GM18520 (cell line): ENCODE data around the gene CLTA.

Experiments
- ATAC-seq: cut with Tn5 transposase; IDR thresholded peaks from one replicate; pipeline ENCODE4 v1.9.1; 2021; ENCODE audit not compliant: unreplicated experiment

CLTA gene, protein sequence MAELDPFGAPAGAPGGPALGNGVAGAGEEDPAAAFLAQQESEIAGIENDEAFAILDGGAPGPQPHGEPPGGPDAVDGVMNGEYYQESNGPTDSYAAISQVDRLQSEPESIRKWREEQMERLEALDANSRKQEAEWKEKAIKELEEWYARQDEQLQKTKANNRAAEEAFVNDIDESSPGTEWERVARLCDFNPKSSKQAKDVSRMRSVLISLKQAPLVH

DNA sequence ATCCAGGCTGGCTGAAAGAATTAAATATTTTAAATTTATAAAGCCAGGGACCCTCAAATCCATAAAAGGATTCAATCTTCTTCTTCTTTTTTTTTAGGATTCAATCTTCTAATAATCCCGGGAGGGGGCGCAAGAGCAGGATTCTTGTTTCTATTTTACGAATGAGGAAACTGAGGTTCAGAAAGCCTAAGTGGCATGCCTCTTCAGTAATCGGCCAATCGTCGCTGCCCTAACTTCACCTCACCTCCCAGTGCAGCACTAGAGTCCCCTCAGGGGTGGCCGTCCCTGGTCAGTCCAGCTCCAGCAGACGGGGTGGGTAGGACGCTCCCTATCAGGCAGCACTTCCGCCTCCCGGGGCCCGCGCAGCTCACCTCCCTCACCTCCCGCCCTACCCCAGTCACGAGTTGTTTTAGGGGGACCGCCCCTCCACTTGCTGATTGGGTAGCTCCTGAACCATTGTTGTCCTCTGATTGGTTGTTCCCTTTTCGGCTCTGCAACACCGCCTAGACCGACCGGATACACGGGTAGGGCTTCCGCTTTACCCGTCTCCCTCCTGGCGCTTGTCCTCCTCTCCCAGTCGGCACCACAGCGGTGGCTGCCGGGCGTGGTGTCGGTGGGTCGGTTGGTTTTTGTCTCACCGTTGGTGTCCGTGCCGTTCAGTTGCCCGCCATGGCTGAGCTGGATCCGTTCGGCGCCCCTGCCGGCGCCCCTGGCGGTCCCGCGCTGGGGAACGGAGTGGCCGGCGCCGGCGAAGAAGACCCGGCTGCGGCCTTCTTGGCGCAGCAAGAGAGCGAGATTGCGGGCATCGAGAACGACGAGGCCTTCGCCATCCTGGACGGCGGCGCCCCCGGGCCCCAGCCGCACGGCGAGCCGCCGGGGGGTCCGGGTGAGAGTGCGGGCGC is at the start of gene CLTA:
CLTA (plus strand) TSS at position 534 of the 902 bp plus-strand sequence; CDS start at position 670, 136 bp downstream.
- ATAC-seq: peak; percentile 97

DNA sequence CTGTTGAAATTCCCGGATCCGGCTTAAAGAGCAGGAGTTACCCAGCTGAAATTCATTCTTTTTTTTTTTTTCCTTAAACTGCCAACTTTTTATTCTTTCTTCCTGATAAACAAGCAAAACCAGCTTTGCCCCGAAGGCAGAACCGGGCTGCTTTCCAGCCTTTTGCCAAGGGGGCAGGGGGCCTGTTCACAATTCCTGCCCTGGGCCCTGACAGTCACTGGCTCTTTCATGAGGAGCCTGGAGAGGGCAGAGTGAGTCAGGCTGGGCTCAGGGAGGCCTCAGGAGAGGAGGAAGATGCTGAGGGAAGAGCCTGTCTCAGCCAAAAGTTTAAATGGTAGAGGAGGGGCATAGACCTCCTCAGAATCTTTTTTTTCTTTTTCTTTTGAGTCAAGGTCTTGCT is 49.4 kb upstream of the CLTA start:
- ATAC-seq: no peak

DNA sequence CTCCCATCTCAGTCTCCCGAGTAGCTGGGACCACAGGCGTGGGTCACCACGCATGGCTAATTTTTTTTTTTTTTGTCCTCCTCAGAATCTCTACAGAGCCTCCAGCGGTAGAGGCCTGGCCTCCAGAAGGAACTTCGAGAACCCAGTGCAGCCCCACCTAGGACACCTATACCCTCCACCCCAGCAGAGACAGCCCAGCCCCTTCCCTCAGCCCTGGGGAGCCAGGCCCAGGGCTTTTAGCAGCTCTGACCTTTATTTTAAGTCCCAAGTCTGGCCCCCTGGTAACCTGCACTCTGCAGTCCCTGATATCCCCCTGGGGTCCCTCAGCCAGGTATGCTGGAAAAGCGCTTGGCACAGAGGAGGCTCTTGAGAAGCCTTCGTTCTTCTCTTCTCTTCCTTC is 49.0 kb upstream of the CLTA start:
- no peak for ATAC-seq

DNA sequence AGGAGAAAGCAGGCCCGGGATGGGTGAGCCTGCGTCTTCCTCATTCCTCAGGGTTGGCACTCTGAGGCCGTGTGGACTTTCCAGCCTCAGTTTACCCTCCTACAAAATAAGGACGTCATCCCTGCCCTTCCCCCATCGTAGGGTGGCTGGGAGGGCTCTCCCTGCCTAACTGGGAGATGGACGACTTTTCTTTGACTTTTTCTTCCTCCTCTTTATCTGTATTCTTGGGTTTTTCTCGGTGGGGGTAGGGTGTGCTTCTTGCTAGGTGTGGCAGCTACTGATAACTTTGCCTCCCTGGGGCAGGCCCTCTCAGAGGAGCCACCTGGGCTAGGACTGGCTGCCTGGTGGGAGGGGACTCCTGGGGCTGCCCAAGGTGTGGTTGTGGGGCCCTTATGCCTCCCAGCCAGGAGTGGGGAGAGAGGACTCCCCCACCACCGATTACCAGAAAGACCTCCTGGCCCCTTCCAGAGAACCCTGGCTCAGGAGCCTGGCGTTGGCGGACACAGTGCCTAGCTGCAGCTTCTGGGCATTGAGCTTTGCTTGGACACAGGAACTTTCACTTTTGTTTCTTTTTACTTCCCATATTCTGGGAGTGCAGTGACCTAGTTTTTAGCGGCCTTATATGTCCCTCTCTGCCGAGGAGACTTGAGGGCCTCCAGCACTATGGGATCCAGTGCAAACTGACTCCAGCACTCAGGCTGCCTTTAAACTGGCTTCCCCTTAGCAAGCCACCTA is 48.0 kb upstream of the CLTA start:
- ATAC-seq: no peak

DNA sequence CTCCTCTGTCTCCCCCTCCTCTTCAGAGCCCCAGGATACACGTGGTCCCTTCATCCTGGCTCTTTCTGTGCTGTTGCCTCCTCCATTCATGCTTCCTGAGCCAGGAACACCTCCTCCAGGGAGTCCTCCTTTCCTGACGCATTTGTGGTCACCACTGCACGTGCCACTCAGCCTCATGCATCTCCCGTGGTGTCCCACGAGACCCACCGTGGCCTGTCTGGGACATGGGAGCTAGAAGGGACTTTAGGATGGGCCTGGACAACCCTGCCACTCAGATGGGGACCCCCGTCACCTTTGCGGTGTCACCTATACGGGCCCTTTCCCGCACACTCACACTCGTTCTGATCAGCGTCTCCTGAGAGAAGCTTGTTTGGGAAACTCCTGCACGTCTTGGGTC is 47.5 kb upstream of the CLTA start:
- ATAC-seq: no peak

DNA sequence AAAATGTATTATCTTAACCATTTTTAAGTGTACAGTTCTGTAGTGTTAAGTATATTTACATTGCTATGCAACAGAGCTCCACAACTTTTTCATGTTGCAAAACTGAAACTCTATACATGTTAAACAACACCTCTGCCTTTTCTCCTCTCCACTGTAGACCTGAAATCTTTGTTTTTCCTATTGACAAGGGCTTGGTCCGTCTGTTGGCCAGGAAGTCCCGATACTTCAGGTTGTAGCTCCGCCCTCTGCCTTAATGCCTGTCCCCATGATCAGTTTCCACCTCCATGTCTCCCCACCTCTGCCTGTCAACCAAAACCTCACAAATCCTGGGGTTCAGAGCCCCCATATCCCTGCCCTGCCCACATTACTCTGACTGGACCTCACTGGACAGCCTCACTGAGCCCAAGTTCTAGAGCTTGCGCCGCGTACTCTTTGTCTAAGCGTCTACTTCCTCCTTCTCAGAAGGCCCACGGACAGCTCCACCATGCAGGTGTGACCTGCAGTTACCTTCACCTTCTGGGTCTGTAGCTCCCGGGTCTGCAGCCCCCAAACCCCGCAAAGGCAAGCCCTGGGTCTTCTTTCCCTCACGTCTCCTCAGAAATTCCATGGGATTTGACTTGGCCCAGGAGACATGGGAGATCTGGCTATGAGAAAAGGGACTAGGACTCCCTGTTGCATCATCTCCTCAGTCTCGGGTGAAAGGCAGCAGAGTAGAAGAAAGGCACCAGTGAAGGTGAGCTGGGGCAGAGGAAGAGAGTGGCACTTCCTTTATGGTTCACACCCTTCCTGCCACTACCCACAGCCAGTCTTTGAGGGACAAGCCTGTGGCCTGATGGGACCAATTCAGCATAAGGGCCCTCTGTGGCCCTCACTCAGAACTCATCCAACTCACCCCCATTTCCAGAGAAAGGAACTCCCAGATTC is 46.1 kb upstream of the CLTA start:
- ATAC-seq: no peak

DNA sequence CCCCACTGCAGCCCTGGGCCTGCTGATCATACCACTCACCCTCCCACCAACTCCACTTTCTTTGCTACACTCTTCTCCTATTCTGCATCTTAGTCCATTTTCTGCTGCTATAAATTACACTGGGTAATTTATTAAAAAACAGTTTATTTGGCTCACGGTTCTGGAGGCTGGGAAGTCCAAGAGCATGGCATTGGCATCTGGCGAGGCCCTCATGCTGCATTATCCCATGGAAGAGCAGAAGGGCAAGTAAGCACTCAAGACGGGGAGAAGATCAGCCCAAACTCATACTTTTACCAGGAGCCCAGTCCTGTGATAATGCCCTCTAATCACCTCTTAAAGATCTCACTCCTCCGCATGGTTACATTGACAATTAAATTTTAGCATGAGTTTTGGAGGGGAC is 44.8 kb upstream of the CLTA start:
- no peak for ATAC-seq

DNA sequence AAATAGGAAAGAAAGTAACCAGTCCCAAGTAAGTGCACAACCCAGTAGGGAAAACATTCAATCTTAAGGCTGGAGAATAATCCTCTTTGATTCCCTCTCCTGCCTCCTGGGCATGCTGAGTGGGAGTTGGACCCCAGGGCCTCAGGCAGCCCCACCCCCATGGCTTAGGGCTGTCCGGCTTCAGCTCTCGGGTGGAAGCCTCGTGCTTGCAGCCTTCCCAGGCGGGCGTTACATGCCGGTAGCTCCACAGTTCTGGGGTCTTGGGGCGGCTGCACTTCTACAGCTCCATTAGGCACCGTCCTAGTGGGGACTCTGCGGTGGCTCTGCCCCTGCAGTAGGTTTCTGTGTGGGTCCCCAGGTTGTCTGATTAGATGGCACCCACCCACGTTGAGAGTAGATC is 44.1 kb upstream of the CLTA start:
- no peak for ATAC-seq

DNA sequence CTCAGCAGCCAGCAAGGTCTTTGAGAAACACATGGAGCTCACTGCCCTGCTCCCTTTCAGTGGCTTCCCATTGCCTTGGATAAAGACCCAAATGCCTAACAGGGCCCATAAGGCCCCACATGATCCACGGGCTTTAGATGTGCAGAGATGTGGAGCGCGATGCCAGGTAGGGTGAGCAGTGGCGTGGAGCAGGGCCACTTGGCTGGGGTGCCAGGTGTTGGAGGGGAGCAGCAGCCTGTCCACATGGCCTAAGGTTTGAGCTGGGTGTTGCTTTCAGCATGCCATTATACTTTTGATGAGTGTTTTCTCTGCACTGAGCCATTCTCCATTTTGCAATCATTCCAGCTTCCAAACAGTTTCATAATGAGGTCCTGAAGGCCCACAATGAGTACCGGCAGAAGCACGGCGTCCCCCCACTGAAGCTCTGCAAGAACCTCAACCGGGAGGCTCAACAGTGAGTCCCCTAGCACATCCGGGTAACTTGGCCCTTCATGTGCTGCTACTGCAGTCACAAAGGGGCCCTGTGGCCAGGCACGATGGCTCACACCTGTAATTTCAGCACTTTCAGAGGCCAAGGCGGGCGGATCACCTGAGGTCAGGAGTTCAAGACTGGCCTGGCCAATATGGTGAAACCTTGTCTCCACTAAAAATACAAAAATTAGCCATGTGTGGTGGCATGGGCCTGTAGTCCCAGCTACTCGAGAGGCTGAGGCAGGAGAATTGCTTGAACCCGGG is 43.1 kb upstream of the CLTA start:
- ATAC-seq: no peak

DNA sequence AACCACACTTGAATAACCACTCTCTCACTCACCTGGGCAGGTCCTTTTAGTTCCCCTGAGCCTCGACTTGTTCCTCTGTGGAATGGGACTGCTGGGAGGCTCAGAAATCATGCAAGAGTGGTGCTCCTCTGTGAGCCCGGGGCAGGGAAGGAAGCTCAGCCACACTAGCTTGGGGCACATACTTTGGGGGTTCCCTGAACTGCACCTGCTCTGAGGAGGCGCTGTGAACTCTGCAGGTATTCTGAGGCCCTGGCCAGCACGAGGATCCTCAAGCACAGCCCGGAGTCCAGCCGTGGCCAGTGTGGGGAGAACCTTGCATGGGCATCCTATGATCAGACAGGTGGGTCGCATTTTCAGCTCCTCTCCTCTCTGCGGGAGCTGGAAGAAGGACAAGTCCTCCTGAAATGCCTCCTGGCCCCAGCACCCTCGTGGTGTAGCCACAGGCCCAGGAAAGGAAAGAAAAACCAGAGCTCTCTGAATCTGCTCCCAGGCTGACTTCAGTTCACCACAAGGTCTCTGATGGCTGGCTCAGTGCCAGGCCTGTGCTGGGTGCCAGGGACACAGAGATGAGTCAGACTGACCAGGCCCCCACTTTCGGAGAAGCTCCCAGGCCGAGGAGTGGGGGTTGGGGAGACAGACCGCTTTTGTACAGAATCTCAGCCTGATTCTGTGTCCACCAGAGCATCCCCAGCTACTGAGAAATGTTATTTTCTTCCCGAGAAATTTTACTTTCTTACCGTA is 42.2 kb upstream of the CLTA start:
- no peak for ATAC-seq

DNA sequence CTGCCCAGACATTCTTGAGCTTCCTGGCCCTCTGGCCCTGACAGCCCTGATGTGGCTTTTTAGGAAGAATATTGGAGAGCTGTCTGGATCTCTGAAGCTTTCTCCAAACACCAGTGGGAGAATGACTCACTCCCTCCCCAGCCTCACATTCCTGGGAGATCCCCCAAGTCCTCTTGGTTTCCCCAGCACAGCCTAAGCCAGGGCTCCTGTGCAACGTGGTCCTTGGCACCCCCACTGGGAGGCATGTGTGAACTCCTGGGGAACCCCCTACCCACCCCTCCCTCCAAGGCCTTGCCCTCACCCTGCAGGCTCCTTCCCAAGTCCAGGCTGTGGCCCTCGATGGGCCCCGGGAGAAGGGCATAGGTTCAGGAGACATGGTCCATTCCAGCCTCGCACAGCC is 41.5 kb upstream of the CLTA start:
- no peak for ATAC-seq

DNA sequence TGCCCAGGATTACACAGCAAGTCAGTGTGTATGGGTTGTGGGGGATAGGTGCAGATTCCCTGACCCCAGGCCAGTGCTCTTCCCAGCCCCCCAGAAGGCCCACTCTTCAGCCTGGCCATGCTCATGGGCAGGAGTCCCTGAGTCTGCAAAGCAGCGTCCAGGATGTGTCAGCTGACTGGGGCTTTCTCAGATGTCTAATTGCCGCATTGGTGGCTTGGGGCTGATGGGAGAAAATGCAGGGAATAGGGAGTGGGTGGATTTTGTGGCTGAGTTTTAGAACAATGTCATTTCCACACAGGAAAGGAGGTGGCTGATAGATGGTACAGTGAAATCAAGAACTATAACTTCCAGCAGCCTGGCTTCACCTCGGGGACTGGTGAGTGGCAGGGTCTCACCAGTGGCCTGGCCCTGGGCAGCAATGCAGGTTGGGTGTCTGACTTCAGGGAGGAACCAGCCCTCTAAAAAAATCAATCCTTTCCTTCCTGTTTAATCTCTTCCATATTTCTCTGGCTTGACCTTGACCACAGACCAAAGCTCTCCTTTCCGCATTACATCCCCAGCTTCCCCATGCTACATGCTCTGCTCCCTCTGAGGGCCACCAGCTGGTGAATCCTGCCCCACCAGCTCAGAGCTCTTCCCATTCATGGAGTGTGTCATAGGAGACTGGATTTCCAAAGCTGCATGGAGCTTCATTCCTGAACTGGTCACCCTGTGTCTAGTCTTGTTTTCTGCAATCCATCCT is 40.0 kb upstream of the CLTA start:
- no peak for ATAC-seq

DNA sequence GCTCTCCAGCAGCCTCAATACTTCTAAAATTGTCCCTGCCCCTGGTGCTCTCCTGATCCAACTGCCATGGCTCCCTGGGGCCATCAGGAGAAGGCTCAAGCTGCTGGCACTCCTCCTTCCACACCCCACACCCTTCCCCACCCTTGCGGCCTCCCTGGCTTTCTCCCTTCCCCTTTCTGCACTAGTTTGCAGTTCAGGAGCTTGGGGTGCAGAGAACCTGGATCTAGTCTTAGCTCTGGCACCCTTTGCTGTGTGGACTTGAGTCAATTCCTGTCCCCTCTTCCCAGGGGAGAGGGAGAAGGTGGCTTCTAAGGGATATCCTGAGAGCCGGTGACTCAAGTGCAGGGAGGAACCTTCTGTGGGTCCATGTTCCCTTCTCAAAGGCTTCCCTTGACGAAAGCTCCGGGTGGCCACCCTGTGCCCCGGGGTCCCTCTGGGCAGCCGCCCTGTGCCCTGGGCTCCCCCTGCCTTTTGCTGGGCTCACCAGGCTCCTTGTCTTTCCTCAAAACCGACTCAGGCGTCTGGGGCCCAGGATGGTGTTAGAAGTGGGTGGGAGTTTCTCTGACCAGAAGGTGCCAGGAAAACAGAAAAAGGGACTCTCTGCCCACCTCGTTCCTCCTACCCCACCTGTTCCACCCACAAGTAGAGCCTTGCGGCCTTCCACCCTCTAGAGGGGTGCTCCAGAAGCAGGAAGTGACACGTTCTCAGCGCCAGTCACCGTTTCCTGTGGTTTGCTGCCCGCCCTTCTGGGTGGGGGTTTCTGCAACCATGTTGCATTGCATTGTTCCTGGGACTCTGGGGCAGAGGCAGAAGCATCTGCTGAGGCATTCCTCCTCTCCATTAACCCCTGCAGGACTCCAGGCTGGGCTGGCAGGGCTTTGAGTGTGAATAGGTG is 39.2 kb upstream of the CLTA start:
- peak; percentile 81 for ATAC-seq

DNA sequence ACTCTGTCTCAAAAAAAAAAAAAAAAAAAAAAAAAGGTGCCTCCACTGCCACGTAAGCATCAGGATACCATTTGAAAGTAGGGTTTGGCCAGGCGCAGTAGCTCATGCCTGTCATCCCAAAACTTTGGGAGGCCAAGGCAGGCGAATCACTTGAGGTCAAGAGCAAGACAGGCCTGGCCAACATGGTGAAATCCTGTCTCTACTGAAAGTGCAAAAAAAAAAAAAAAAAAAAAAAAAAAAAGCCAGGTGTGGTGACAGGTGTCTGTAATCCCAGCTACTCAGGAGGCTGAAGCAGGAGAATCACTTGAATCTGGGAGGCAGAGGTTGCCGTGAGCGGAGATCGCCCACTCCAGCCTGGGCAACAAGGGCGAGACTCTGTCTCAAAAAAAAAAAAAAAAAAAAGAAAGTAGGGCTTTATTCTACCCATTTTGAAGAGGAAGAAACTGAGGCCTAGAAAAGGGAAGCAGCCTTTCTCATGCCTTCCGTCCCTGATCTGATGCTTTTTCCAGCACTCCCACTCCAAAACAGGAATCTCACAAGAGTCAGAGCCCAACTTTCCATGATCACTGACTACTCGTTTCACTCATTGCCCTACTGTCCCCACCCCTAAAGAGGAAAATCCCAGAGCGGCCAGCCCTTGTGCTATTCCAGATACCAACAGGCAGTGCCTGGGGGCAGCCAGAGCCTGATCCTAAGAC is 37.8 kb upstream of the CLTA start:
- ATAC-seq: no peak

DNA sequence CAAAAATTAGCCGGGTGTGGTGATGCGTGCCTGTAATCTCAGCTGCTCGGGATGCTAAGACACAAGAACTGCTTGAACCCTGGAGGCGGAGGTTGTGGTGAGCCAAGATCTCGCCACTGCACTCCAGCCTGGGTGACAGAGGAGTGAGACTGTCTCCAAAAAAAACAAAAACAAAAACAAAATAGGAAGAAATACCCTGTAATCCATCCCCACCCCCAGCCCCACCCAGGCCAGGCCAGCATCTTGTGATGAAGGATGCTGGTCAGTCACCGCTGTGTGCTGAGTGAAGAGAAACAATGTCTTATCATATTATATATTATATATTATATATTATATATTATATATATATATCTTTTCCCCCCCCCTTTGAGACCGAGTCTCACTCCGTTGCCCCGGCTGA is 37.0 kb upstream of the CLTA start:
- no peak for ATAC-seq

DNA sequence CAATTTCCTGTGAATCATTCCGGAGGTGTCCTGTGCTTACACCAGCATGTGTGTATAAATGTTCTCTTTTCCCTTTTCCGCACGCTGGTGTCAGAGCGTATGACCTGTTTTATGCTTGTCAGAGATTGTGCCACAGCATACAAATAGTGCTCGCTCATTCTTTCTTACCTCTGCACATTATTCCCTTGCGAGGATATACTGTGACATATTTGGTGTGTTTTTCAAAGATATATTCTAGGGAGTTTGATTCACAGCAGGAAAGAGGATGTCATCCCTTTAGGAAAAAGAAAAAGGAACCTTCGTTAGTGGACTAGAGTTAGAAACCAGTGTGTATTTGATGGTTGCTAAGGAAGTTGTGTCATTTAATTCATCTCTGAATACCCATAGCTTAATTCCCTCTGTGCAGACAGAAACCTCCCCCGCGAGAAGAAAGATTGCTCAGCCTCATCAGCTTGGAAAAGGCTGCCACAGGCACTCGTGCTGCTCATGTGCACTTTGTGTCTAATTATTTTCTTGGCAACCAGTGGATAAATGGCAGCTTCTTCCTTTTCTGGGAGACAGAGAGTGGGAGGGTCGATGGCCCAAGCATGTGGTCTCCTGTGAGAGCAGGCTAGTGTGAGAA is 36.3 kb upstream of the CLTA start:
- ATAC-seq: no peak

DNA sequence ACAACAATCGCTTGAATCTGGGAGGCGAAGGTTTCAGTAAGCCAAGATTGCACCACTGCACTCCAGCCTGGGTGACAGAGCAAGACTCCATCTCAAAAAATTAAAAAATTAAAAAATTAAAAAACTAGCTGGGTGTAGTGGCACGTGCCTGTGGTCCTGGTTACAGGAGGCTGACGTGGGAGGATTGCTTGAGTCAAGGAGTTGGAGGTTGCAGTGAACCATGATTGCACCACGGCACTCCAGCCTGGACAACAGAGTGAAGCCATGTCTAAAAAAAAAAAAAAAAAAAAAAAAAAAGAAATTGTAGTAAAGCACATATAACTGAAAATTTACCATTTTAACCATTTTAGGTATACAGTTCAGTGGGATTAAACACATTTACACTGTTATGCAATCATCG is 34.6 kb upstream of the CLTA start:
- ATAC-seq: no peak
